Endothelial cell (in vitro differentiated cells): ENCODE results near the gene PLXNC1. TPM values are rescaled to one million over a fixed set of nuclear protein-coding genes. Genes with fewer than 3 reads are reported as not detected.
A peak's percentile ranks its signal among the peaks of the same experiment; 100 is the strongest.

Experiments used
- DNase-seq: peaks from one replicate; pipeline ENCODE4 v3.0.0; 2021; ENCODE audit warnings: low spot score
- H3K27ac Mint-ChIP-seq: one replicate; pipeline ENCODE4 v1.8.0; 2021; ENCODE audit warnings: mixed read lengths, inconsistent platforms; ENCODE audit not compliant: unreplicated experiment
- H3K27me3 Mint-ChIP-seq: one replicate; pipeline ENCODE4 v1.8.0; 2021; ENCODE audit warnings: mild to moderate bottlenecking, moderate library complexity, mixed read lengths, inconsistent platforms; ENCODE audit not compliant: unreplicated experiment
- H3K36me3 Mint-ChIP-seq: one replicate; pipeline ENCODE4 v1.8.0; 2021; ENCODE audit warnings: mild to moderate bottlenecking, low read depth, mixed read lengths, inconsistent platforms; ENCODE audit not compliant: unreplicated experiment
- H3K4me1 Mint-ChIP-seq: one replicate; pipeline ENCODE4 v1.8.0; 2021; ENCODE audit warnings: mild to moderate bottlenecking, mixed read lengths, inconsistent platforms; ENCODE audit not compliant: unreplicated experiment
- H3K4me3 Mint-ChIP-seq: one replicate; pipeline ENCODE4 v1.8.0; 2021; ENCODE audit warnings: mild to moderate bottlenecking, mixed read lengths, inconsistent platforms; ENCODE audit not compliant: unreplicated experiment
- H3K9me3 Mint-ChIP-seq: one replicate; pipeline ENCODE4 v1.8.0; 2021; ENCODE audit warnings: mixed read lengths, inconsistent platforms; ENCODE audit not compliant: unreplicated experiment
- CTCF ChIP-seq: fragments of 200-600 bp; sonication (generic); IDR thresholded peaks from one replicate; pipeline ENCODE4 v1.5.0; 2021; ENCODE audit warnings: antibody characterized with exemption; ENCODE audit not compliant: unreplicated experiment
- total RNA-seq: library from RNA; stranded (reverse); fragmentation: NEBNext Ultra II Directional; extraction: Animal tissue kit (Norgen Biotek cat#: 25700); gene quantifications from one replicate; pipeline ENCODE4 v1.2.1, GENCODE V29; 2021; ENCODE audit not compliant: unreplicated experiment

The PLXNC1 gene
- total RNA-seq, 1 donor from 2014 or later, result 1.1 TPM

GRCh38 chr12:94297096-94297699 is 148.8 kb downstream of the PLXNC1 start:
- no peak overlapping the region for H3K27ac Mint-ChIP-seq
- peaks cover 12% of the 10 kb centered on the region for H3K36me3 Mint-ChIP-seq
- H3K4me3 Mint-ChIP-seq, result no peak overlapping the region
- no peak for TF ChIP-seq CTCF
- H3K27me3 Mint-ChIP-seq, result peaks cover 6% of the 10 kb centered on the region
- no peak for DNase-seq
- H3K9me3 Mint-ChIP-seq, result no peaks in the 10 kb centered on the region
- H3K4me1 Mint-ChIP-seq, result peaks cover 40% of the 10 kb centered on the region

GRCh38 chr12:94297876-94298505 is 149.6 kb downstream of the PLXNC1 start:
- Mint-ChIP-seq H3K27ac (no peak overlapping the region), H3K36me3 (peaks cover 12% of the 10 kb centered on the region), H3K4me1 (peaks cover 40% of the 10 kb centered on the region), H3K9me3 (no peaks in the 10 kb centered on the region), H3K4me3 (no peak overlapping the region), H3K27me3 (peaks cover 6% of the 10 kb centered on the region)
- TF ChIP-seq CTCF, result no peak
- DNase-seq, result no peak

- no peak for DNase-seq
- Mint-ChIP-seq H3K27ac (no peak overlapping the region), H3K9me3 (no peaks in the 10 kb centered on the region), H3K4me1 (peaks cover 34% of the 10 kb centered on the region), H3K27me3 (peaks cover 6% of the 10 kb centered on the region), H3K4me3 (peak overlapping the region; percentile 21), H3K36me3 (peaks cover 12% of the 10 kb centered on the region)
- TF ChIP-seq CTCF, result no peak
Observed at GRCh38 chr12:94299846-94300245, 151.5 kb downstream of the PLXNC1 start.

GRCh38 chr12:94304012-94304411 is 155.6 kb downstream of the PLXNC1 start:
- DNase-seq, result no peak
- Mint-ChIP-seq H3K36me3 (peaks cover 6% of the 10 kb centered on the region), H3K27me3 (no peaks in the 10 kb centered on the region), H3K9me3 (no peaks in the 10 kb centered on the region), H3K27ac (no peak overlapping the region), H3K4me1 (peaks cover 16% of the 10 kb centered on the region), H3K4me3 (no peak overlapping the region)
- no peak for TF ChIP-seq CTCF

- no peak overlapping the region for H3K27ac Mint-ChIP-seq
- H3K4me1 Mint-ChIP-seq, result peaks cover 16% of the 10 kb centered on the region
- H3K4me3 Mint-ChIP-seq, result no peak overlapping the region
- no peak for TF ChIP-seq CTCF
- H3K27me3 Mint-ChIP-seq, result no peaks in the 10 kb centered on the region
- no peak for DNase-seq
- H3K36me3 Mint-ChIP-seq, result peaks cover 6% of the 10 kb centered on the region
- no peaks in the 10 kb centered on the region for H3K9me3 Mint-ChIP-seq
Observed at GRCh38 chr12:94304566-94305061, 156.2 kb downstream of the PLXNC1 start.
